GM12878 (cell line): ENCODE results near the gene DQX1. TPM values are rescaled to one million over a fixed set of nuclear protein-coding genes. Genes with fewer than 3 reads are reported as not detected.
A peak's percentile ranks its signal among the peaks of the same experiment; 100 is the strongest.

Experiments
- BCLAF1 ChIP-seq: fragments of 450-650 bp; IDR thresholded peaks from 2 replicates; pipeline ENCODE4 v1.6.1; 2017; ENCODE audit warnings: antibody characterized with exemption, mild to moderate bottlenecking, moderate library complexity
- BHLHE40 ChIP-seq, 2 experiments: fragments of 450-650 bp in 1 of 2; IDR thresholded peaks; 2 replicates each; pipeline ENCODE4 v1.6.1; 2011 to 2017; ENCODE audit warnings: low read depth in 2 of 2, borderline replicate concordance in 1 of 2, improper control_type of control experiment in 1 of 2, low read length in 1 of 2, mild to moderate bottlenecking in 1 of 2
- CREB1 ChIP-seq: IDR thresholded peaks from 2 replicates; pipeline ENCODE4 v1.6.1; 2012; ENCODE audit warnings: low read depth, mild to moderate bottlenecking, inconsistent platforms
- E4F1 ChIP-seq: fragments of 450-650 bp; IDR thresholded peaks from 2 replicates; pipeline ENCODE4 v1.6.1; 2018; ENCODE audit warnings: borderline replicate concordance, mild to moderate bottlenecking; ENCODE audit not compliant: partially characterized antibody
- EED ChIP-seq: sonication (generic); IDR thresholded peaks from 2 replicates; pipeline ENCODE4 v1.6.1; 2016; ENCODE audit warnings: antibody characterized with exemption, low read depth
- EP300 ChIP-seq, 2 experiments: fragments of 150-350 bp in 1 of 2; IDR thresholded peaks; 2 replicates each; pipeline ENCODE4 v1.6.1; 2011 to 2012; ENCODE audit warnings: low read depth in 2 of 2, low read length in 2 of 2, borderline replicate concordance in 1 of 2, improper control_type of control experiment in 1 of 2, inconsistent platforms in 1 of 2; ENCODE audit not compliant: control insufficient read depth in 1 of 2
- IKZF1 ChIP-seq: fragments of 450-650 bp; conservative IDR thresholded peaks from 2 replicates; pipeline ENCODE4 v1.6.1; 2017; ENCODE audit warnings: antibody characterized with exemption, mild to moderate bottlenecking
- KLF5 ChIP-seq: fragments of 450-650 bp; IDR thresholded peaks from 2 replicates; pipeline ENCODE4 v1.6.1; 2014; ENCODE audit warnings: mild to moderate bottlenecking; ENCODE audit not compliant: partially characterized antibody
- MEF2B ChIP-seq: fragments of 450-650 bp; IDR thresholded peaks from 2 replicates; pipeline ENCODE4 v1.6.1; 2018; ENCODE audit warnings: mild to moderate bottlenecking, moderate library complexity; ENCODE audit not compliant: partially characterized antibody, poor library complexity, severe bottlenecking
- MLLT1 ChIP-seq: fragments of 450-650 bp; IDR thresholded peaks from 2 replicates; pipeline ENCODE4 v1.6.1; 2016; ENCODE audit warnings: mild to moderate bottlenecking
- NBN ChIP-seq: fragments of 450-650 bp; IDR thresholded peaks from 2 replicates; pipeline ENCODE4 v1.6.1; 2016
- POLR2A ChIP-seq: IDR thresholded peaks from 2 replicates; pipeline ENCODE4 v1.6.1; 2011; ENCODE audit warnings: low read depth, mild to moderate bottlenecking, low read length
- POLR2AphosphoS2 ChIP-seq: IDR thresholded peaks from 2 replicates; pipeline ENCODE4 v1.6.1; 2011; ENCODE audit warnings: low read depth, mild to moderate bottlenecking, low read length, improper control_type of control experiment, moderate library complexity
- RB1 ChIP-seq: fragments of 450-650 bp; formaldehyde crosslinking; IDR thresholded peaks from 2 replicates; pipeline ENCODE4 v1.6.1; 2017; ENCODE audit warnings: mild to moderate bottlenecking, borderline replicate concordance
- SIX5 ChIP-seq: IDR thresholded peaks from 2 replicates; pipeline ENCODE4 v1.6.1; 2011; ENCODE audit warnings: mild to moderate bottlenecking, low read depth, low read length, moderate library complexity; ENCODE audit not compliant: severe bottlenecking
- ZNF207 ChIP-seq: fragments of 450-650 bp; IDR thresholded peaks from 2 replicates; pipeline ENCODE4 v1.6.1; 2014; ENCODE audit warnings: antibody characterized with exemption, mild to moderate bottlenecking, borderline replicate concordance
- ZNF687 ChIP-seq: fragments of 450-650 bp; IDR thresholded peaks from 2 replicates; pipeline ENCODE4 v1.6.1; 2017; ENCODE audit warnings: mild to moderate bottlenecking, moderate library complexity
- polyA plus RNA-seq, 11 experiments: library from polyadenylated mRNA; depleted of rRNA in 4 of 11; unstranded in 6 of 11; stranded (reverse) in 5 of 11; fragments of >200 nt; fragmentation: Nextera tagmentation in 4 of 11; fragmentation: Illumina TruSeq in 1 of 11; extraction: Ambion mirVana in 4 of 11; extraction: Trizol in 1 of 11; gene quantifications; 1 replicate in 1 of 11; 2 replicates in 10 of 11; pipeline versions ENCODE4 v1.2.1 to v1.2.3, GENCODE V29; 2011 to 2016; ENCODE audit warnings: inconsistent platforms in 2 of 11, missing spikeins in 2 of 11, low read depth in 1 of 11
- total RNA-seq, 4 experiments: library from RNA; depleted of rRNA in 3 of 4; stranded (reverse); fragments of >200 nt in 3 of 4; fragmentation: Illumina TruSeq in 1 of 4; extraction: Trizol in 1 of 4; gene quantifications; 2 replicates each; pipeline versions ENCODE4 v1.2.1 to v1.2.3, GENCODE V29; 2013 to 2021

Gene DQX1
- total and polyA plus RNA-seq, 10 of the 15 experiments (the other 5 are each of a cell fraction or from before 2014, with no cell fraction given), result 0.34 to 2.1 (median 0.86) TPM

- TF ChIP-seq POLR2AphosphoS2 (peak; percentile 76; the same call in 1 of the 2 replicates), IKZF1 (peak; percentile 99), MEF2B (peak; percentile 46), BCLAF1 (no peak), SIX5 (peak; percentile 93), EED (peak; percentile 67; the same call in 1 of the 2 replicates), MLLT1 (peak; percentile 60; the same call in 1 of the 2 replicates), BHLHE40 (IDR thresholded peaks at IDR 0.05; ENCODE audit: borderline replicate concordance in 1 of 2, low read depth in 2 of 2, low read length in 1 of 2) (peak; percentile 11 to 56; a peak in 2 of 4 replicates), RB1 (peak; percentile 56; the same call in 1 of the 2 replicates), CREB1 (no peak), ZNF687 (peak; percentile 51), ZNF207 (0 out of 2 replicates have a peak, but pooled peaks have one; percentile 52), EP300 (IDR thresholded peaks at IDR 0.05; ENCODE audit: borderline replicate concordance in 1 of 2, control insufficient read depth in 1 of 2, low read depth in 2 of 2, low read length in 2 of 2) (no peak), KLF5 (peak; percentile 8), POLR2A (peak; percentile 84), NBN (peak; percentile 57; the same call in 1 of the 2 replicates), E4F1 (peak; percentile 68)
Observed at GRCh38 chr2:74529357-74530238, 3.6 kb upstream of the DQX1 start, which contains the start of the genes AUP1 and HTRA2 (continued).
